H1 (cell line): Measurements from ENCODE around the gene EEF2K. TPM values are rescaled to one million over a fixed set of nuclear protein-coding genes. Genes with fewer than 3 reads are reported as not detected.

Source experiments
- BRCA1 ChIP-seq: IDR thresholded peaks from 2 replicates; pipeline ENCODE4 v1.6.1; 2012; ENCODE audit warnings: low read depth, low read length, improper control_type of control experiment
- CBX8 ChIP-seq: fragments of 300-800, 300-1000 bp; sonication (generic); IDR thresholded peaks from 2 replicates; pipeline ENCODE4 v1.7.1; 2016; ENCODE audit warnings: low read depth, low read length, borderline replicate concordance
- MAFK ChIP-seq: IDR thresholded peaks from 2 replicates; pipeline ENCODE4 v1.6.1; 2012; ENCODE audit warnings: low read depth, mild to moderate bottlenecking, improper control_type of control experiment, low read length
- RBBP5 ChIP-seq: IDR thresholded peaks from 2 replicates; pipeline ENCODE4 v1.7.1; 2012; ENCODE audit warnings: low read depth, mild to moderate bottlenecking, inconsistent platforms, low read length, moderate library complexity, borderline replicate concordance
- SIN3A ChIP-seq, 2 experiments: IDR thresholded peaks in 1 of 2; conservative IDR thresholded peaks in 1 of 2; 2 replicates each; pipeline ENCODE4 v1.6.1; 2011 to 2012; ENCODE audit warnings: low read length in 2 of 2, improper control_type of control experiment in 1 of 2, low read depth in 1 of 2, mild to moderate bottlenecking in 1 of 2
- polyA plus RNA-seq, 7 experiments: library from polyadenylated mRNA; depleted of rRNA in 3 of 7; stranded (reverse) in 5 of 7; unstranded in 2 of 7; fragments of >200 nt in 5 of 7; fragments of 200-250 nt in 2 of 7; gene quantifications; 1 replicate in 5 of 7; 2 replicates in 1 of 7; 4 replicates in 1 of 7; pipeline versions ENCODE4 v1.2.1 to v1.2.3, GENCODE V29; 2011 to 2013; ENCODE audit warnings: missing spikeins in 2 of 7, mixed read lengths in 2 of 7
- total RNA-seq: library from RNA; stranded (reverse); fragmentation: NEBNext Ultra II Directional; extraction: Animal tissue kit (Norgen Biotek cat#: 25700); gene quantifications from 2 replicates; pipeline ENCODE4 v1.2.1, GENCODE V29; 2021

Gene EEF2K
- total and polyA plus RNA-seq, 2 of the 8 experiments (the other 6 are each of a cell fraction or from before 2014, with no cell fraction given), result 14.9 to 30.2 TPM

DNA sequence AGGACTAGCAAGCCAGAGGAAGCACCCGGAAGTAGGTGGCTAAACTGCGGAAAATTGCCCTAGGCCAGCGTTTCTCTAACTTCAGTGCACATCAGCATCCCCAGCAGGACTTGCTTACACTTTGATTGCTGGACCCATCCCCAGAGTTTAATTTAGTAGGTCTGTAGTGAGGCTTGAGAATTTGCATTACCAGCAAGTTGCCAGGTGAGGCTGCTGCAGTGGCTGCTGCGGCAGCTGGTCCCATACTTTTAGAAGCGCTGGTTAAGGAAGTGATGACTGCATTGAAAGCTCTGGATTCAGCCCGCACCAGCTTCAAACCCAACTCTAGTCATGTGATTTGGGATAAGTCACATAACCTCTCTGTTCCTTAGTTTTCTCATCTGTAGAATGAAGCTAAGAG lies 4.2 kb downstream of the EEF2K start (continued):
- TF ChIP-seq BRCA1, result no peak
- no peak for TF ChIP-seq CBX8
- no peak for TF ChIP-seq MAFK
- no peak for TF ChIP-seq RBBP5
- no peak for TF ChIP-seq SIN3A (conservative IDR thresholded peaks at IDR 0.05 in 1 of 2, IDR thresholded peaks at IDR 0.05 in 1 of 2; ENCODE audit: low read depth in 1 of 2, low read length in 2 of 2)
